Measurements from ENCODE around the gene ULK2.

ULK2 gene

DNA sequence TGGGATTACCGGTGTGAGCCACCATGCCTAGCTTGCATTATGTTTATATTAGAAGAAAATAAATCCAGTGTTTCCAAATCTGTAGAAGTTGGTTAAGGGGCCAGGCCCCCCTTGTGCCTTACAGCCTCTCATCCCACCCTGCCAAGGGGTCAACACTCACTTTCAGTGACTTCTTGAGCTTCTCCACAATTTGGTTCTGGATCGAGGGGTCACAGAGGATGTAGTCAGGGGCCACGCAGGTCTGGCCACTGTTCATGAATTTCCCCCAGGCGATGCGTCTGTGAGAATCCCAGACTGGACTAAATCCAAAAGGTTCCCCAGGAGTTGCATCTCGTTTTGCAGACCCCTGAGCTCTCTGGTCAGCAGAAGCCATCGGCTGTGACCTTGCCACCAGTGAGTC, 126.8 kb downstream of the ULK2 start:
- Histone ChIP-seq H3K27me3 (ENCODE audit: control insufficient read depth, insufficient read depth, low read length, poor library complexity, severe bottlenecking) (peaks cover 8% of the 10 kb centered on the region), H3K36me3 (ENCODE audit: control insufficient read depth, insufficient read depth, low read length) (no peaks in the 10 kb centered on the region), H3K27ac (ENCODE audit: insufficient read depth, low read depth, low read length, poor library complexity, severe bottlenecking) (no peak overlapping the region), H3K9me3 (ENCODE audit: control insufficient read depth, low read length) (no peaks in the 10 kb centered on the region), H3K4me3 (ENCODE audit: insufficient read depth, low read depth, low read length) (no peak overlapping the region), H3K4me1 (ENCODE audit: control insufficient read depth, insufficient read depth, low read length) (peaks cover 9% of the 10 kb centered on the region)
- 95% methylated on average over 7 of the region's 7 CpGs for WGBS, 2 experiments

DNA sequence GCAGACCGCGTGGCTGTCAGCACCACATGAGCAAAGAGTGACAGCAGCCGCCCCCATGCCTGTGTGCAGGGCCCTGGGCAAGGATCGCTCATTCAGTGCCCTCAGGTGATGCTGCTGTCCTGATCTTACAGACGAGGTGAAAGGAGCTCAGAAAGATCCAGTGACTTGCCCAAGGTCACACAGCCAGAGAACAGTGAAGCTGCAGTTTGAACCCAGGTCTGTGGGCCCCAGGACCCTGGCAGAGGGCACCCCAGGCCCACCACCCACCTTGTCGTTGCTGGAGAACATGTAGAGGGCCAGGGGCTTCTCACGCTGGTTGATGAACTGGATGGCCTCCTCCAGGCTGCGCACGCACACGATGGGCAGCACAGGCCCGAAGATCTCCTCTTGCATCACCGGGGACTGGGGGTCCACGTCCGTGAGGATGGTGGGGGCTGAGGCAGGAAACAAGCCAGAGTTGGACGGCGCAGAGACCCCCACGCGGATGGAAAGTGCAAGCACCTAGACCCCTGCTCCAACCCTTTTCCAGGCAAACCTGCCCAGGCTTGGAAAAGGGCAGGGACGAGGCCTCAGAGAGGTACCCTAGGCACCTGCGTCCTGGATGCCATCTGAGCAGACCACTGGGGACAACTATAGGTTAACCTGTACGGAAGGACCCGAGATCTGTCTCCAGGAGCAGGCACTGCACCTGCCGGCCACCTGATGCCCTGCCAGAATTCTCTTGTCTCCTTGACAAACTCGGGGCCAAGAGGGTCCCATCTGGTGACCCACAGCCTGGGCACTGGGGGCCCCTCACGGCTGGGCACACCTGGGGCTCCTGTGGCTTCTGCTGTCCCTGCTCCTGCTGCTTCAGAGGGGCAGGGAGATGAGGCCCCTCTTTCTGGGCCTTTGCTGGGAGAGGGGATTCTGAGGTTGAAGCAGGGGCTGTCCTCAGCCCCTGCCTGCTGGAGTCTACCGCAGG, 128.2 kb downstream of the ULK2 start:
- WGBS, 2 experiments: 93 to 94% methylated on average over 26 of the region's 26 CpGs
- peaks cover 3% of the 10 kb centered on the region for H3K4me1 ChIP-seq (ENCODE audit: control insufficient read depth, insufficient read depth, low read length)
- no peak overlapping the region for H3K4me3 ChIP-seq (ENCODE audit: insufficient read depth, low read depth, low read length)
- H3K27me3 ChIP-seq (ENCODE audit: control insufficient read depth, insufficient read depth, low read length, poor library complexity, severe bottlenecking): no peaks in the 10 kb centered on the region
- no peaks in the 10 kb centered on the region for H3K36me3 ChIP-seq (ENCODE audit: control insufficient read depth, insufficient read depth, low read length)
- no peak overlapping the region for H3K27ac ChIP-seq (ENCODE audit: insufficient read depth, low read depth, low read length, poor library complexity, severe bottlenecking)
- no peaks in the 10 kb centered on the region for H3K9me3 ChIP-seq (ENCODE audit: control insufficient read depth, low read length)

DNA sequence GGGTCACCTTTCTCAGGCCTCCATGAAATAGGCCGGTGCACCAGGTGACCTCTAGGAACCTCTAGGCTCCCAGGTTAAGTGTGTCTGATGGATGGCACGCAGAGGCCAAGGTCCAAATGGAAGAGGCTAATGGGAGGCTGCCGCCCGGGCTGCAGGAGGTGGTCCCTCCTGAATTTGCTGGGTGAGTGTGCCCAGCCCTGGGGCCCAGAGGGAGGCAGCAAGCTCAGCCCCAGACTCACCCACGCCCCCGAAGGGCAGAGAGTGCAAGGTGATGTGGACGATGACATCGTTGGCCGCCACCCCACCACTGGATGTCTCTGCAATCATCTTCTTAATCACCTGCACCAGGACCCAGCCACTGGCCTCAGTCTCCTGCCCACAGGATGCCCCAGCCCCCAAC, 129.0 kb downstream of the ULK2 start:
- 91 to 95% methylated on average over 9 of the region's 9 CpGs for WGBS, 2 experiments
- Histone ChIP-seq H3K27ac (ENCODE audit: insufficient read depth, low read depth, low read length, poor library complexity, severe bottlenecking) (no peak overlapping the region), H3K4me1 (ENCODE audit: control insufficient read depth, insufficient read depth, low read length) (no peaks in the 10 kb centered on the region), H3K36me3 (ENCODE audit: control insufficient read depth, insufficient read depth, low read length) (no peaks in the 10 kb centered on the region), H3K27me3 (ENCODE audit: control insufficient read depth, insufficient read depth, low read length, poor library complexity, severe bottlenecking) (no peaks in the 10 kb centered on the region), H3K4me3 (ENCODE audit: insufficient read depth, low read depth, low read length) (no peak overlapping the region), H3K9me3 (ENCODE audit: control insufficient read depth, low read length) (no peaks in the 10 kb centered on the region)

DNA sequence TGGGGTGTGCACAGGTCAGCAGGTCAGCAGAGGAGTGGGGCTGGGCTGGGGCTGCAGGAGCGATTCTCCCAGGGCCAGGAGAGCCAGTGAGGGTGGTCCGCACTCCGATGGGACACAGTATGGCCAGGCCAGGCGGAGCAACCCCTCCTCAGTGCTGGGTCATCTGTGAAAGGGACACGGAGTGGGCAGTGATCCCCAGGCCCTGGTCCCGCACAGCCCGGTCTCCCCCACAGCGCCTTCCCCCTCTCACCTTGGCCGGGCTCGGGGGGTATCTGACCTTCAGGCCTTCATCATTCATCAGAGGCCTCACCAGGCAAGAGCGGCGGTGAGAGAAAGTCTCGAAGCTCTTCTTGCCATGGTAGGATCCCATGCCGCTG, 129.7 kb downstream of the ULK2 start:
- no peaks in the 10 kb centered on the region for H3K9me3 ChIP-seq (ENCODE audit: control insufficient read depth, low read length)
- 94 to 95% methylated on average over 14 of the region's 14 CpGs for WGBS, 2 experiments
- no peak overlapping the region for H3K4me3 ChIP-seq (ENCODE audit: insufficient read depth, low read depth, low read length)
- H3K36me3 ChIP-seq (ENCODE audit: control insufficient read depth, insufficient read depth, low read length): no peaks in the 10 kb centered on the region
- H3K27ac ChIP-seq (ENCODE audit: insufficient read depth, low read depth, low read length, poor library complexity, severe bottlenecking): no peak overlapping the region
- H3K4me1 ChIP-seq (ENCODE audit: control insufficient read depth, insufficient read depth, low read length): no peaks in the 10 kb centered on the region
- H3K27me3 ChIP-seq (ENCODE audit: control insufficient read depth, insufficient read depth, low read length, poor library complexity, severe bottlenecking): no peaks in the 10 kb centered on the region

DNA sequence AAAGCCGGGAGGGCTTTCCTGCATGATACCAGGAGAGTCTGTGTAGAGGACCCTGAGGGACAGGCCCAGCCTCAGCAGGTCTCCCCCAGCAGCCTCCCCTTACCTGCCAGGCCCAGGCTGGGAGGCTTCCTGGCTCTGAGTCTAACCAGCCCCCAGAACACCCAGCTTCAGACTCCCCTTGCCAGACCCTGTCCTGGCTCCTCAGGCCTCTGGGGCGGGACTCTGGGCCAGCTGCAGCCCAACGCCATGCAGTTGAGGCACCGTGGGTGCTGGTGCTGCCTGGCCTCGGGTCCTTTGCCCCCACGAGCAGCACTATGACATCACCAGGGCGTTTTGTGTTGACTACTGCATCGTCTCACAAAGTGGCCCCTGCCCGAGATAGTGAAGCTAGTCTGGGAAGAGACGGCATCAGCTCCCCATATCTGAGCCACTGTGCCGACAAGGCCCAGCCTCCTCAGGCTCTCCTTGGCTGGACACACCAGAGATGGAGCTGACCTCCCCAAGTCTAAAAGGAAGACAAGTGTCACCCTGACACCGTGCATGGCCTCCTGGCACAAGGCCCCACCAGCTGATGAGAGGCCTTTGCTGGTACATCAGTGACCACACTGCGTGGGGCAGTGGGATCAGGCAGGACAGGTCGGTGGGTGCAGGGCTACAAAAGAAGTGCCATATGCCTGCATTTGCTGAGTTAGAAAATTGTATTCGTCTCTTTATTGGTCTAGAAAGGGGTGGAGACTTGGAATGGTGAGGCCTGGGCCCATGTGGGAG, 130.2 kb downstream of the ULK2 start:
- Histone ChIP-seq H3K27me3 (ENCODE audit: control insufficient read depth, insufficient read depth, low read length, poor library complexity, severe bottlenecking) (no peaks in the 10 kb centered on the region), H3K27ac (ENCODE audit: insufficient read depth, low read depth, low read length, poor library complexity, severe bottlenecking) (no peak overlapping the region), H3K4me1 (ENCODE audit: control insufficient read depth, insufficient read depth, low read length) (no peaks in the 10 kb centered on the region), H3K4me3 (ENCODE audit: insufficient read depth, low read depth, low read length) (no peak overlapping the region), H3K36me3 (ENCODE audit: control insufficient read depth, insufficient read depth, low read length) (no peaks in the 10 kb centered on the region), H3K9me3 (ENCODE audit: control insufficient read depth, low read length) (no peaks in the 10 kb centered on the region)
- WGBS, 2 experiments: 89 to 90% methylated on average over 15 of the region's 15 CpGs

DNA sequence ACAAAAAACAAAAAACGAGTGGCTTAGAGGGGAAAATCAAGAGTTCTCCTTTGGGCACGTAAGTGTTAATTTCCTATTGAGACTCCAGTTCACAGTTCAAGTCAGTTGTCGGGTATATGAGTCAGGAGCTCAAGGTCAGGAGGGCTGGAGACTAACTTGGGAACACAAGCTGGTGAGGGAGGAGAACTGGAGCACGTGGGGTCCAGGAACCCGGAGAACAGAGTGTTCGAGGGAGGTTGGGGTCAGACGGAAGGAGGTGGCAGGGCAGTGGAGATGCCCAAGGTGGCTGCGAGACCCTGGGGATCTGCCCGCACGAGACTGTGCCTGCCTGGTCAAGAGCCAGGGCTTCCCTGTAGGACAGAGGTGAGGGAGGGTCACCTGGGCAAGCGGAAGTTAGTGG, 131.7 kb downstream of the ULK2 start:
- H3K36me3 ChIP-seq (ENCODE audit: control insufficient read depth, insufficient read depth, low read length): no peaks in the 10 kb centered on the region
- 88 to 89% methylated on average over 11 of the region's 11 CpGs for WGBS, 2 experiments
- no peak overlapping the region for H3K27ac ChIP-seq (ENCODE audit: insufficient read depth, low read depth, low read length, poor library complexity, severe bottlenecking)
- no peaks in the 10 kb centered on the region for H3K9me3 ChIP-seq (ENCODE audit: control insufficient read depth, low read length)
- H3K27me3 ChIP-seq (ENCODE audit: control insufficient read depth, insufficient read depth, low read length, poor library complexity, severe bottlenecking): no peaks in the 10 kb centered on the region
- no peaks in the 10 kb centered on the region for H3K4me1 ChIP-seq (ENCODE audit: control insufficient read depth, insufficient read depth, low read length)
- H3K4me3 ChIP-seq (ENCODE audit: insufficient read depth, low read depth, low read length): no peak overlapping the region

DNA sequence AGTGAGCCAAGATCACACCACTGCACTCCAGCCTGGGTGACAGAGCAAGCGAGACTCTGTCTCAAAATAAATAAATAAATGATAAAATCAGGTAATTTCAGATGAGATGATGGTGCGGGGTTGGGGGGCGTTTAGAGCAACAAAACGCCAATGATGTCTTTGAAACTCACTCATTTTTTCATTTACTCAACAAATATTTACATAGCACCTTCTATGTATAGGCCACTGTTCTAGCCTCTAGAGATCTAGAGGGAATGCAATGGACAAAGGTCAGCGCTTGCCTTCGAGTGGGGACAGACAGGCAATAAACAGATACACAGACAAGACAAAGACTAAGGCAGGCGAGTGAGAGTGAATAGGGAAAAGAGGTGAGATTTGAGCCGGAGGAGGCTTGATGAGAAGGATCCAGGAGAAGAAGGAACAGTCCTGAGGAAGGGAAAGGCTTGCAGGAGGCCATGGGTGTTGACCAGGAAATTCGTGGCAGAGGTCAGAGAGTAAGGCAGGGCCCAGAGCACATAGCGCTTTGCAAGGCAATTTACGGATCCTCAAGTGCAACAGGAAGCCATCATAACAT, 133.7 kb downstream of the ULK2 start:
- 88 to 90% methylated on average over 10 to 11 of the region's 11 CpGs for WGBS, 2 experiments
- H3K27me3 ChIP-seq (ENCODE audit: control insufficient read depth, insufficient read depth, low read length, poor library complexity, severe bottlenecking): no peaks in the 10 kb centered on the region
- no peaks in the 10 kb centered on the region for H3K4me1 ChIP-seq (ENCODE audit: control insufficient read depth, insufficient read depth, low read length)
- H3K27ac ChIP-seq (ENCODE audit: insufficient read depth, low read depth, low read length, poor library complexity, severe bottlenecking): no peak overlapping the region
- no peaks in the 10 kb centered on the region for H3K9me3 ChIP-seq (ENCODE audit: control insufficient read depth, low read length)
- no peaks in the 10 kb centered on the region for H3K36me3 ChIP-seq (ENCODE audit: control insufficient read depth, insufficient read depth, low read length)
- H3K4me3 ChIP-seq (ENCODE audit: insufficient read depth, low read depth, low read length): no peak overlapping the region

DNA sequence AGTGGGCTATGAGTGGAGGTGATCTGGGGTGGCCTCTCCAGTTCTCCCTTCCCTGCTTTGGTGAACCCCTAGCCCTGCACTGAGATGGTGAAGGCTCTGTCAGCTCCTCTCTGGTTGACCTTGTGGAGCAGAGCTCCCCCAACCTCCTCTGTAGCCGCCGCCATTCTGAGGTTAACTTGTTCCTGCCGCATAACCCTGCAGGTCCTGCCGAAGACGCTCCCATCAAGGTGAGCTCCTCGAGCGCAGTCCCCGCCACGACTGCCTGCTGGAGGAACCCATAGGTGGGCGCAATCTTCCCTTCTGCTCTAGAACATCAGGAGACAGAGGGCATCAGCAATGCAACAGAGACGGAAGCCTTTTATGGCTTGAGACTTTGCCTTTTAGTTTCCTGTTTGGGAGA, 136.1 kb downstream of the ULK2 start:
- H3K36me3 ChIP-seq (ENCODE audit: control insufficient read depth, insufficient read depth, low read length): no peaks in the 10 kb centered on the region
- no peak overlapping the region for H3K27ac ChIP-seq (ENCODE audit: insufficient read depth, low read depth, low read length, poor library complexity, severe bottlenecking)
- no peaks in the 10 kb centered on the region for H3K9me3 ChIP-seq (ENCODE audit: control insufficient read depth, low read length)
- WGBS, 2 experiments: 94 to 95% methylated on average over 11 of the region's 11 CpGs
- H3K4me1 ChIP-seq (ENCODE audit: control insufficient read depth, insufficient read depth, low read length): no peaks in the 10 kb centered on the region
- no peaks in the 10 kb centered on the region for H3K27me3 ChIP-seq (ENCODE audit: control insufficient read depth, insufficient read depth, low read length, poor library complexity, severe bottlenecking)
- no peak overlapping the region for H3K4me3 ChIP-seq (ENCODE audit: insufficient read depth, low read depth, low read length)

DNA sequence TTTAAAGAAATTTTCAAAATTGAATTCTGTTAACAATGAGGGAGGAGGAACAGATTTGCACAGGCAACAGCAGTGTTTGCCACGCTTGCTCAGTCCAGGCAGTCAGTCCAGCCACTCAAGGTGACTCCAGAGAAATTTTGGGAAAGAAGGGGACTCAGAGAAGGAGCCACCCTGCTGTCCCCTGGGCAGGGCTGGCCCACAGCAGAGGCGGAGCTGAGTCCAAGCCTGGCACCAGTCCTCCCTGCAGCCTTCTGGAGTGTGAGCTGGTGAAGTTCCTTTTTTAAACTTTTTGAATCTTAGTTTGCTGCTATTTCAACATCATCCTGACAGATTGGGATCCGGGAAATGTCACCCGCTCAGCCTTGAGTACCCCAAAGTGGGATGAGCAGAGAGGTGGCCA, 136.9 kb downstream of the ULK2 start:
- H3K27ac ChIP-seq (ENCODE audit: insufficient read depth, low read depth, low read length, poor library complexity, severe bottlenecking): no peak overlapping the region
- no peak overlapping the region for H3K4me3 ChIP-seq (ENCODE audit: insufficient read depth, low read depth, low read length)
- no peaks in the 10 kb centered on the region for H3K4me1 ChIP-seq (ENCODE audit: control insufficient read depth, insufficient read depth, low read length)
- H3K27me3 ChIP-seq (ENCODE audit: control insufficient read depth, insufficient read depth, low read length, poor library complexity, severe bottlenecking): no peaks in the 10 kb centered on the region
- H3K36me3 ChIP-seq (ENCODE audit: control insufficient read depth, insufficient read depth, low read length): no peaks in the 10 kb centered on the region
- H3K9me3 ChIP-seq (ENCODE audit: control insufficient read depth, low read length): no peaks in the 10 kb centered on the region
- WGBS, 2 experiments: 93 to 97% methylated on average over 4 of the region's 4 CpGs

DNA sequence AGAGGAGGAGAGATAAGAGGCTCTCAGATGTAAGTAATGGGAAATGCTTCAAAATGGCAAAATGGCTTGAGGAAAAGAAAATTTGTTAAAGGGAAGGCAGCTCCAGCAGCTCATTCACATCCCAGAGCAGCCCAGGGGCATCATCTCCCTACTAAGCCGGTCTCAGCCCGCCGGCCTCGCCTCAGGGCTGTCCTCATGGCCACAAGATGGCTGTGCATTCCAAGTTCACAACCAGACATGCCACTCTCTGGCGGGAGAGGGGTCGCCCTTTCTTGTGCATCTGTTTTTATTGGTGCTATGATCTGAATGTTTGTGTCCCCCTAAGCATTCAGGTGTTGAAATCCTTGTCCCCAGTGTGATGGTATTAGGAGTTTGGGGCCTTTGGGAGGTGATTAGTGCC, 137.8 kb downstream of the ULK2 start:
- Histone ChIP-seq H3K4me3 (ENCODE audit: insufficient read depth, low read depth, low read length) (no peak overlapping the region), H3K9me3 (ENCODE audit: control insufficient read depth, low read length) (no peaks in the 10 kb centered on the region), H3K4me1 (ENCODE audit: control insufficient read depth, insufficient read depth, low read length) (no peaks in the 10 kb centered on the region), H3K27me3 (ENCODE audit: control insufficient read depth, insufficient read depth, low read length, poor library complexity, severe bottlenecking) (no peaks in the 10 kb centered on the region), H3K36me3 (ENCODE audit: control insufficient read depth, insufficient read depth, low read length) (no peaks in the 10 kb centered on the region), H3K27ac (ENCODE audit: insufficient read depth, low read depth, low read length, poor library complexity, severe bottlenecking) (no peak overlapping the region)
- 90 to 95% methylated on average over 6 of the region's 6 CpGs for WGBS, 2 experiments
